DND-41 (cell line): ENCODE results near the gene SPARCL1.
"Not testable (repeated sequence)": the region's sequence is repeated elsewhere in the genome, so short reads cannot be mapped to it uniquely, and the experiment has no call there.

Experiments
- EZH2 ChIP-seq: IDR thresholded peaks from 3 replicates; pipeline ENCODE4 v1.6.1; 2012; ENCODE audit warnings: borderline replicate concordance, low read depth, mild to moderate bottlenecking, moderate library complexity, low read length, inconsistent platforms; ENCODE audit not compliant: severe bottlenecking
- TF ChIP-seq, protein P1 (sequence below): IDR thresholded peaks from 2 replicates; pipeline ENCODE4 v1.5.1; 2012; ENCODE audit warnings: borderline replicate concordance, low read length, moderate library complexity, mild to moderate bottlenecking; ENCODE audit not compliant: poor library complexity, severe bottlenecking; ENCODE audit errors: extremely low read depth

DNA sequence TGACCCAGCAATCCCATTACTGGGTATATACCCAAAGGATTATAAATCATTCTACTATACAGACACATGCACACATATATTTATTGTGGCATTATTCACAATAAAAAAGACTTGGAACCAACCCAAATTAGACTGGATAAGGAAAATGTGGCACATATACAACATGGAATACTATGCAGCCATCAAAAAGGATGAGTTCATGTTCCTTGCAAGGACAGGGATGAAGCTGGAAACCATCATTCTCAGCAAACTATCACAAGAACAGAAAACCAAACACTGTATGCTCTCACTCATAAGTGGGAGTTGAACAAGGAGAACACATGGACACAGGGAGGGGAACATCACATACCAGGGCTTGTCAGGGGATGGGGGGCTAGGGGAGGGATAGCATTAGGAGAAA is 45.2 kb upstream of the SPARCL1 start:
- TF ChIP-seq, protein P1, sequence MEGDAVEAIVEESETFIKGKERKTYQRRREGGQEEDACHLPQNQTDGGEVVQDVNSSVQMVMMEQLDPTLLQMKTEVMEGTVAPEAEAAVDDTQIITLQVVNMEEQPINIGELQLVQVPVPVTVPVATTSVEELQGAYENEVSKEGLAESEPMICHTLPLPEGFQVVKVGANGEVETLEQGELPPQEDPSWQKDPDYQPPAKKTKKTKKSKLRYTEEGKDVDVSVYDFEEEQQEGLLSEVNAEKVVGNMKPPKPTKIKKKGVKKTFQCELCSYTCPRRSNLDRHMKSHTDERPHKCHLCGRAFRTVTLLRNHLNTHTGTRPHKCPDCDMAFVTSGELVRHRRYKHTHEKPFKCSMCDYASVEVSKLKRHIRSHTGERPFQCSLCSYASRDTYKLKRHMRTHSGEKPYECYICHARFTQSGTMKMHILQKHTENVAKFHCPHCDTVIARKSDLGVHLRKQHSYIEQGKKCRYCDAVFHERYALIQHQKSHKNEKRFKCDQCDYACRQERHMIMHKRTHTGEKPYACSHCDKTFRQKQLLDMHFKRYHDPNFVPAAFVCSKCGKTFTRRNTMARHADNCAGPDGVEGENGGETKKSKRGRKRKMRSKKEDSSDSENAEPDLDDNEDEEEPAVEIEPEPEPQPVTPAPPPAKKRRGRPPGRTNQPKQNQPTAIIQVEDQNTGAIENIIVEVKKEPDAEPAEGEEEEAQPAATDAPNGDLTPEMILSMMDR, result not testable (repeated sequence)
- TF ChIP-seq EZH2, result not testable (repeated sequence)
